Activated CD8-positive, alpha-beta memory T cell treated with anti-CD3 and anti-CD28 coated beads for 48 hours (primary cell): ENCODE data around the gene RAB3D.
"Not testable (repeated sequence)": the region's sequence is repeated elsewhere in the genome, so short reads cannot be mapped to it uniquely, and the experiment has no call there.

Experiments used
- DNase-seq, 3 experiments: peaks; one replicate each; pipeline ENCODE4 v3.0.0-alpha.2; 2020; ENCODE audit warnings: low read depth in 2 of 3, low spot score in 2 of 3

RAB3D gene

GRCh38 chr19:11339254-11340098, at the start of gene RAB3D:
Gene RAB3D, minus strand, starts transcription at chr19:11339657. Its CDS starts 2,258 bp downstream, at chr19:11337399.
- peak; percentile 38 to 64 (median 59) for DNase-seq

GRCh38 chr19:11387162-11388034, 47.9 kb upstream of the RAB3D start:
- DNase-seq = no peak

- DNase-seq = no peak
Measured at GRCh38 chr19:11384778-11385129, 45.3 kb upstream of the RAB3D start.

- DNase-seq = no peak
Measured at GRCh38 chr19:11383706-11384048, 44.2 kb upstream of the RAB3D start.

GRCh38 chr19:11382898-11383705, 43.6 kb upstream of the RAB3D start:
- no peak for DNase-seq

GRCh38 chr19:11380653-11381537, 41.4 kb upstream of the RAB3D start:
- DNase-seq = peak; percentile 83 to 91 (median 88)

GRCh38 chr19:11379857-11380350, 40.4 kb upstream of the RAB3D start:
- no peak for DNase-seq

- not testable (repeated sequence) for DNase-seq
Measured at GRCh38 chr19:11379269-11379845, 39.9 kb upstream of the RAB3D start.

GRCh38 chr19:11378319-11379189, 39.1 kb upstream of the RAB3D start:
- no peak for DNase-seq

- no peak for DNase-seq
Measured at GRCh38 chr19:11377756-11378155, 38.3 kb upstream of the RAB3D start.

GRCh38 chr19:11377237-11377636, 37.8 kb upstream of the RAB3D start:
- no peak for DNase-seq

GRCh38 chr19:11375143-11375948, 35.9 kb upstream of the RAB3D start:
- no peak for DNase-seq

GRCh38 chr19:11374433-11375142, 35.1 kb upstream of the RAB3D start, which contains the start of gene SWSAP1:
Gene SWSAP1, plus strand, starts transcription at chr19:11374666. Its CDS starts 15 bp downstream, at chr19:11374681.
- peak; percentile 85 to 89 (median 88) for DNase-seq

GRCh38 chr19:11373885-11374432, 34.5 kb upstream of the RAB3D start:
- DNase-seq = no peak

GRCh38 chr19:11373166-11373884, 33.9 kb upstream of the RAB3D start:
- DNase-seq = no peak

GRCh38 chr19:11370744-11371143, 31.3 kb upstream of the RAB3D start:
- no peak for DNase-seq
